ENCODE data around the gene RTF1. TPM values are rescaled to one million over a fixed set of nuclear protein-coding genes. Genes with fewer than 3 reads are reported as not detected.
"Not testable (repeated sequence)": the region's sequence is repeated elsewhere in the genome, so short reads cannot be mapped to it uniquely, and the experiment has no call there.

Gene RTF1
- total RNA-seq (2014; rRNA removed; shearing (Covaris generic); ENCODE audit: low replicate concordance): 25.7 and 33.5 TPM in 2 replicates

DNA sequence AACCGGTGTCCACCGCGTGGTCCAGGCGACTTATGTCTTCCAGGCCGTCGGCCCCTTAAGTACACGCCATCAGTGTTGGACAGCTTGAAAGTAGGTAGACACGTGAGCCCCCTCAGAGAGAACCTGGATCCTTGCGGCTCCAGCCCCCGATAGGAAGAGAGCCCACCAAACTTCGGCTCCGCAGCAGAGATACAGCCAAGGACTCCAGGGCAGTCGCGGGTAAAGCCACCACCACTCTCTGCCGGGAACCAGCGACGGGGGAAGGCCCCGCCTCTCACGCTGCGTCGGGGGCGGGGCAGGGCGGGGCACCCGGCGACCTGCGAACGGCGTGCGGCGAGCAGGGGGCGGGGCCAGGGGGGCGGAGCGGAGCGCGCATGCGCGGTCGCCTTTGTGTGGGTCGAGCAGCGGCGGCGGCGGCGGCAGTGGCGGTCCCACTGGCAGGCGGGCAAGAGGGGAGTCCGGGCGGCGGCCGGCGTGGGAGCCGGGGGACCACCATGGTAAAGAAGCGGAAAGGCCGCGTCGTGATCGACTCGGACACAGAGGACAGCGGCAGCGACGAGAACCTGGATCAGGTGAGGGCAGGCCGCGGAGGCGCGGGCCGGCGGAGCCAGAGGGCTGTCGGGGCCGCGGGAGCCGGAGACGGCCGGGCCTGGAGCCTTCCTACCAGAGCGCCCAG is at the start of gene RTF1:
RTF1 (plus strand) TSS at position 354 of the 676 bp plus-strand sequence; CDS start at position 375, 21 bp downstream.
- no peaks in the 10 kb centered on the region for H3K9me2 ChIP-seq (replicated peaks; ENCODE audit: insufficient read depth, low read length)
- H2AFZ ChIP-seq (ENCODE audit: low read length): peak within 1 kb of the TSS; percentile 80; the same call in 1 of the 2 replicates
- peak within 1 kb of the TSS; percentile 94 for H3K9ac ChIP-seq (ENCODE audit: low read length)
- peak; percentile 97 for DNase-seq
- H3K36me3 ChIP-seq (ENCODE audit: insufficient read depth, low read length): no peaks in the 10 kb centered on the region
- H3K9me3 ChIP-seq (ENCODE audit: low read length): no peaks in the 10 kb centered on the region
- peak within 1 kb of the TSS; percentile 96 for H3K4me3 ChIP-seq (ENCODE audit: low read length)
- peak within 1 kb of the TSS; percentile 49; the same call in 1 of the 2 replicates for H3K27ac ChIP-seq (ENCODE audit: low read length)
- H3K4me1 ChIP-seq (ENCODE audit: low read length): peaks cover 26% of the 10 kb centered on the region
- H3K27me3 ChIP-seq (ENCODE audit: low read length): no peaks in the 10 kb centered on the region
- H3K79me2 ChIP-seq (ENCODE audit: low read length): peaks cover 64% of the 10 kb centered on the region
- H3K4me2 ChIP-seq (ENCODE audit: low read depth, low read length, poor library complexity, severe bottlenecking): peak within 1 kb of the TSS; percentile 81
- peaks cover 8% of the 10 kb centered on the region; the same call in 1 of the 2 replicates for H4K20me1 ChIP-seq (ENCODE audit: insufficient read depth, low read depth, low read length)

DNA sequence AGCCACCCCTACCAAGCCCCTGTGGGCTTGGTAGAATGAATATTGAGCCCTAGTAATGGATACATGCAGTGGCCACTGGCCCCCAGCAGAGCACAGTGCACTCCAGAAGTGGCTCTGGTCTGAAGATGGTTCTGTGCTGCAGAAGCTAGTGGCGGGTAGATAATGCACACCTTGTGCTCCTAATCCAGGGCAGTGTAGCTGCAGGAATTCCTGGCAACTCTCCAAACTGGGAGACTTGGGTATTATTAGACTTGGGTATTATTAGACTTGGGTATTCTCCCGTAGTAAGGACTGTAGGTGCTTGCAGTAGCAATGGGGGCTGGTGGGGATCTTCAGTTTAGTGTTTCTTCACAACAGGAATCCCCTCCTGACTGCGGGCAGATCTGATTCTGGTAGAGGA is 49.5 kb upstream of the RTF1 start:
- Histone ChIP-seq H3K27ac (ENCODE audit: low read length) (no peak overlapping the region), H3K9me3 (ENCODE audit: low read length) (no peaks in the 10 kb centered on the region), H3K36me3 (ENCODE audit: insufficient read depth, low read length) (peaks cover 54% of the 10 kb centered on the region), H3K27me3 (ENCODE audit: low read length) (no peaks in the 10 kb centered on the region), H3K9me2 (replicated peaks; ENCODE audit: insufficient read depth, low read length) (no peaks in the 10 kb centered on the region), H2AFZ (ENCODE audit: low read length) (no peak overlapping the region), H4K20me1 (ENCODE audit: insufficient read depth, low read depth, low read length) (no peaks in the 10 kb centered on the region), H3K9ac (ENCODE audit: low read length) (no peak overlapping the region), H3K79me2 (ENCODE audit: low read length) (peaks cover 14% of the 10 kb centered on the region), H3K4me1 (ENCODE audit: low read length) (no peaks in the 10 kb centered on the region), H3K4me2 (ENCODE audit: low read depth, low read length, poor library complexity, severe bottlenecking) (no peak overlapping the region), H3K4me3 (ENCODE audit: low read length) (no peak overlapping the region)
- DNase-seq: no peak

DNA sequence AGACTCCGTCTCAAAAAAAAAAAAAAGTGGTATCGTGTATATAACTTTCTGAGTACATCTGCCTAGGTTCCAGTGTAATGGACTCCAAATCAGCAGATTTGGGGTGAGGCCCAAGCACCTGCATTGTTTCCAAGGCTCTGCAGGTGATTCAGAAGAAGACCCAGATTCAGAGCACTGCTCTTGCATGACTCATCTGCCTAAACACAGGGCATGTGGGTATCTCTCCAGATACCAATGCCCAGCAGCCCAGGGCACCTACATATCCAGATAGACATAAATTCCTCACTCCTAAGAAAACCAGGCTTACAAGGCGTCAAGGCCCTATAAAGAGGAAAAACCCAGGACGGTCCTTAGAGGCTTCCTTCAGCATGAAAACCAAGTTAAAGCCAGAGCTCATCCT is 38.9 kb upstream of the RTF1 start:
- Histone ChIP-seq H3K36me3 (ENCODE audit: insufficient read depth, low read length) (peaks cover 37% of the 10 kb centered on the region), H3K4me2 (ENCODE audit: low read depth, low read length, poor library complexity, severe bottlenecking) (no peak overlapping the region), H4K20me1 (ENCODE audit: insufficient read depth, low read depth, low read length) (no peaks in the 10 kb centered on the region), H3K9me2 (replicated peaks; ENCODE audit: insufficient read depth, low read length) (no peaks in the 10 kb centered on the region), H3K27ac (ENCODE audit: low read length) (no peak overlapping the region), H3K9me3 (ENCODE audit: low read length) (no peaks in the 10 kb centered on the region), H3K9ac (ENCODE audit: low read length) (no peak overlapping the region), H3K4me3 (ENCODE audit: low read length) (no peak overlapping the region), H3K79me2 (ENCODE audit: low read length) (0 out of 2 replicates have a peak, but pooled peaks cover 3% of the 10 kb centered on the region), H3K27me3 (ENCODE audit: low read length) (no peaks in the 10 kb centered on the region), H3K4me1 (ENCODE audit: low read length) (no peaks in the 10 kb centered on the region), H2AFZ (ENCODE audit: low read length) (no peak overlapping the region)
- no peak for DNase-seq

DNA sequence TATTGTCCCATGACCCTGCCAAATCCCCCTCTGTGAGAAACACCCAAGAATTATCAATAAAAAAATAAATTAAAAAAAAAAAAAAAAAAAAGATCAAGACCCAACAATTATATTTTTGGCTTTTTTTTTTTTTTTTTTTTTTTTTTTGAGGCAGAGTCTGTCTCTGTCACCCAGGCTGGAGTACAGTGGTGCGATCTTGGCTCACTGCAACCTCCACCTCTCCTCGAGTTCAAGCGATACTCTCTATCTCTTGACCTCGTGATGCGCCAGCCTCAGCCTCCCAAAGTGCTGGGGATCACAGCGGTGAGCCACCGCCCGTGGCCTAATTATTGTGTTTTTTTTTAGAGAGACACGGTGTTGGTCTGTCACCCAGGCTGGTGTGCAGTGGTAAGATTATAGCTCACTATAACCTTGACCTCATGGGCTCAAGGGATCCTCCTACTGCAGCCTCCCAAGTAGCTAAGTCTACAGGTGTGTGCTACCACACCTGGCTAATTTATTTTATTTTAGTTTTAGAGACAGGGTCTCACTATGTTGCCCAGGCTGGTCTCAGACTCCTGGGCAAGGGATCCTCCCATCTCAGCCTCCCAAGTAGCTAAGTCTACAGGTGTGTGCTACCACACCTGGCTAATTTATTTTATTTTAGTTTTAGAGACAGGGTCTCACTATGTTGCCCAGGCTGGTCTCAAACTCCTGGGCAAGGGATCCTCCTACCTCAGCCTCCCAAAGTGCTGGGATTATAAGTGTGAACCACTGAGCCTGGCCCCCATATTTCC is 32.7 kb upstream of the RTF1 start:
- not testable (repeated sequence) for H3K4me3 ChIP-seq (ENCODE audit: low read length); H2AFZ ChIP-seq (ENCODE audit: low read length); H4K20me1 ChIP-seq (ENCODE audit: insufficient read depth, low read depth, low read length); H3K4me2 ChIP-seq (ENCODE audit: low read depth, low read length, poor library complexity, severe bottlenecking); DNase-seq; H3K9me2 ChIP-seq (replicated peaks; ENCODE audit: insufficient read depth, low read length); H3K9ac ChIP-seq (ENCODE audit: low read length); H3K27me3 ChIP-seq (ENCODE audit: low read length); H3K79me2 ChIP-seq (ENCODE audit: low read length); H3K4me1 ChIP-seq (ENCODE audit: low read length); H3K9me3 ChIP-seq (ENCODE audit: low read length); H3K27ac ChIP-seq (ENCODE audit: low read length)
- peaks cover 24% of the 10 kb centered on the region; the same call in 1 of the 2 replicates for H3K36me3 ChIP-seq (ENCODE audit: insufficient read depth, low read length)

GRCh38 chr15:41387646-41388045 is 29.2 kb upstream of the RTF1 start:
- no peak overlapping the region for H3K4me3 ChIP-seq (ENCODE audit: low read length)
- H3K9me3 ChIP-seq (ENCODE audit: low read length): no peaks in the 10 kb centered on the region
- peaks cover 6% of the 10 kb centered on the region; the same call in 1 of the 2 replicates for H3K36me3 ChIP-seq (ENCODE audit: insufficient read depth, low read length)
- H3K27ac ChIP-seq (ENCODE audit: low read length): no peak overlapping the region
- no peaks in the 10 kb centered on the region for H4K20me1 ChIP-seq (ENCODE audit: insufficient read depth, low read depth, low read length)
- DNase-seq: no peak
- H3K9ac ChIP-seq (ENCODE audit: low read length): no peak overlapping the region
- H3K79me2 ChIP-seq (ENCODE audit: low read length): no peaks in the 10 kb centered on the region
- no peaks in the 10 kb centered on the region for H3K27me3 ChIP-seq (ENCODE audit: low read length)
- H2AFZ ChIP-seq (ENCODE audit: low read length): no peak overlapping the region
- H3K4me1 ChIP-seq (ENCODE audit: low read length): no peaks in the 10 kb centered on the region
- H3K9me2 ChIP-seq (replicated peaks; ENCODE audit: insufficient read depth, low read length): no peaks in the 10 kb centered on the region
- no peak overlapping the region for H3K4me2 ChIP-seq (ENCODE audit: low read depth, low read length, poor library complexity, severe bottlenecking)

- no peak overlapping the region for H3K27ac ChIP-seq (ENCODE audit: low read length)
- H3K4me1 ChIP-seq (ENCODE audit: low read length): peaks cover 8% of the 10 kb centered on the region
- no peaks in the 10 kb centered on the region for H3K79me2 ChIP-seq (ENCODE audit: low read length)
- no peak overlapping the region for H3K4me3 ChIP-seq (ENCODE audit: low read length)
- no peak overlapping the region for H3K4me2 ChIP-seq (ENCODE audit: low read depth, low read length, poor library complexity, severe bottlenecking)
- no peaks in the 10 kb centered on the region for H4K20me1 ChIP-seq (ENCODE audit: insufficient read depth, low read depth, low read length)
- no peak overlapping the region for H2AFZ ChIP-seq (ENCODE audit: low read length)
- DNase-seq: no peak
- H3K9me3 ChIP-seq (ENCODE audit: low read length): no peaks in the 10 kb centered on the region
- peaks cover 13% of the 10 kb centered on the region; the same call in 1 of the 2 replicates for H3K36me3 ChIP-seq (ENCODE audit: insufficient read depth, low read length)
- H3K27me3 ChIP-seq (ENCODE audit: low read length): no peaks in the 10 kb centered on the region
- H3K9ac ChIP-seq (ENCODE audit: low read length): no peak overlapping the region
- H3K9me2 ChIP-seq (replicated peaks; ENCODE audit: insufficient read depth, low read length): no peaks in the 10 kb centered on the region
These were observed 24.2 kb upstream of the RTF1 start for GRCh38 chr15:41392659-41393058.

DNA sequence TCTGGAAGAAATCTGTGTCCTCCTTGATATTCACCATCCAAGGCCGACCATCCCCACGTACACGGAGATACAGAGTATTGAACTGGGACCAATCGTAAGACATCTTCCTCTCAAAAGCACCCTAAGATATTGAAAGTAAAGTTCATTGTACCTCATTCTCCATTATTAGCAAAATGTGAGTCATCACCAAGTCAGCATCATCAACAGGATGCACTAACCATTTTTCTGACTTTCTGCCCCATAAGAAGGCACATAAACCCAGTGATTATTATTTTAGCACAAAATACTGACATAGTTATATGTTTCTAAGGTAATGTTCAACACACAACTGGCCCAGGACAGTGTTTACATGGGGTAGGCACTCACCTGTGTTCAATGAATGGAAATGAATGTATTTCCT is 22.0 kb upstream of the RTF1 start:
- no peak overlapping the region for H2AFZ ChIP-seq (ENCODE audit: low read length)
- H3K79me2 ChIP-seq (ENCODE audit: low read length): no peaks in the 10 kb centered on the region
- no peak overlapping the region for H3K27ac ChIP-seq (ENCODE audit: low read length)
- DNase-seq: no peak
- no peak overlapping the region for H3K4me3 ChIP-seq (ENCODE audit: low read length)
- H3K4me1 ChIP-seq (ENCODE audit: low read length): peaks cover 8% of the 10 kb centered on the region
- no peaks in the 10 kb centered on the region for H3K9me2 ChIP-seq (replicated peaks; ENCODE audit: insufficient read depth, low read length)
- no peaks in the 10 kb centered on the region for H3K9me3 ChIP-seq (ENCODE audit: low read length)
- no peak overlapping the region for H3K9ac ChIP-seq (ENCODE audit: low read length)
- H3K27me3 ChIP-seq (ENCODE audit: low read length): no peaks in the 10 kb centered on the region
- H3K4me2 ChIP-seq (ENCODE audit: low read depth, low read length, poor library complexity, severe bottlenecking): no peak overlapping the region
- no peaks in the 10 kb centered on the region for H4K20me1 ChIP-seq (ENCODE audit: insufficient read depth, low read depth, low read length)
- H3K36me3 ChIP-seq (ENCODE audit: insufficient read depth, low read length): peaks cover 8% of the 10 kb centered on the region; the same call in 1 of the 2 replicates

- Histone ChIP-seq H3K36me3 (ENCODE audit: insufficient read depth, low read length) (peaks cover 8% of the 10 kb centered on the region; the same call in 1 of the 2 replicates), H2AFZ (ENCODE audit: low read length) (no peak overlapping the region), H3K4me2 (ENCODE audit: low read depth, low read length, poor library complexity, severe bottlenecking) (no peak overlapping the region), H3K9me2 (replicated peaks; ENCODE audit: insufficient read depth, low read length) (no peaks in the 10 kb centered on the region), H3K79me2 (ENCODE audit: low read length) (peaks cover 5% of the 10 kb centered on the region), H3K9me3 (ENCODE audit: low read length) (no peaks in the 10 kb centered on the region), H3K4me1 (ENCODE audit: low read length) (peaks cover 8% of the 10 kb centered on the region), H3K4me3 (ENCODE audit: low read length) (no peak overlapping the region), H3K27ac (ENCODE audit: low read length) (peak overlapping the region; percentile 49), H3K27me3 (ENCODE audit: low read length) (no peaks in the 10 kb centered on the region), H3K9ac (ENCODE audit: low read length) (no peak overlapping the region), H4K20me1 (ENCODE audit: insufficient read depth, low read depth, low read length) (no peaks in the 10 kb centered on the region)
- no peak for DNase-seq
These were observed 20.8 kb upstream of the RTF1 start for GRCh38 chr15:41396111-41396510.
